Epithelial cell of esophagus (primary cell): ENCODE data around the gene GGTA1.
"Not testable (repeated sequence)": the region's sequence is repeated elsewhere in the genome, so short reads cannot be mapped to it uniquely, and the experiment has no call there.

Experiments
- DNase-seq: peaks from one replicate; pipeline ENCODE4 v3.0.0; 2010; ENCODE audit warnings: low read depth
- H3K4me3 ChIP-seq: 2 replicates; pipeline ENCODE4 v1.5.1; 2011; ENCODE audit warnings: mild to moderate bottlenecking, low read length, control low read depth
- TF ChIP-seq, protein P1 (sequence below): IDR thresholded peaks from 2 replicates; pipeline ENCODE4 v1.5.1; 2011; ENCODE audit warnings: low read depth, mild to moderate bottlenecking, low read length, control low read depth, inconsistent platforms; ENCODE audit not compliant: insufficient read depth; ENCODE audit errors: missing control alignments

The GGTA1 gene

DNA sequence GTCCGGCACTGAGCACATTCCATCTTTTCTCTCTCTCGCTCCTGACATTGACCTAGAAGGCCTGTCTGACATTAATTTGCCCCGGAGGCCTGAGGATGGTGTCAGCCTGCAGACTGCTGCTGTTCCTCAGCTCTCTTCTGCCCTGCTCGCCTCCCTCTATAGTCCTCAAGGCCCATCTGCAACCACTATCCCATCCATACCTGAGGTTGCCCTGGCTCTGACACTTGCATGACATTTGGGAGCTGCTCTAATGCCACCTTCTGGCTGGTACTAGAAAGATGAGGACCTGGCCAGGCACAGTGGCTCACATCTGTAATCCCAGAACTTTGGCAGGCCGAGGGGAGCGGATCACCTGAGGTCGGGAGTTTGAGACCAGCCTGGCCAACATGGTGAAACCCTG, 38.6 kb upstream of the GGTA1 start:
- H3K4me3 ChIP-seq, result no peak overlapping the region
- TF ChIP-seq, protein P1, sequence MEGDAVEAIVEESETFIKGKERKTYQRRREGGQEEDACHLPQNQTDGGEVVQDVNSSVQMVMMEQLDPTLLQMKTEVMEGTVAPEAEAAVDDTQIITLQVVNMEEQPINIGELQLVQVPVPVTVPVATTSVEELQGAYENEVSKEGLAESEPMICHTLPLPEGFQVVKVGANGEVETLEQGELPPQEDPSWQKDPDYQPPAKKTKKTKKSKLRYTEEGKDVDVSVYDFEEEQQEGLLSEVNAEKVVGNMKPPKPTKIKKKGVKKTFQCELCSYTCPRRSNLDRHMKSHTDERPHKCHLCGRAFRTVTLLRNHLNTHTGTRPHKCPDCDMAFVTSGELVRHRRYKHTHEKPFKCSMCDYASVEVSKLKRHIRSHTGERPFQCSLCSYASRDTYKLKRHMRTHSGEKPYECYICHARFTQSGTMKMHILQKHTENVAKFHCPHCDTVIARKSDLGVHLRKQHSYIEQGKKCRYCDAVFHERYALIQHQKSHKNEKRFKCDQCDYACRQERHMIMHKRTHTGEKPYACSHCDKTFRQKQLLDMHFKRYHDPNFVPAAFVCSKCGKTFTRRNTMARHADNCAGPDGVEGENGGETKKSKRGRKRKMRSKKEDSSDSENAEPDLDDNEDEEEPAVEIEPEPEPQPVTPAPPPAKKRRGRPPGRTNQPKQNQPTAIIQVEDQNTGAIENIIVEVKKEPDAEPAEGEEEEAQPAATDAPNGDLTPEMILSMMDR, result peak; percentile 34

DNA sequence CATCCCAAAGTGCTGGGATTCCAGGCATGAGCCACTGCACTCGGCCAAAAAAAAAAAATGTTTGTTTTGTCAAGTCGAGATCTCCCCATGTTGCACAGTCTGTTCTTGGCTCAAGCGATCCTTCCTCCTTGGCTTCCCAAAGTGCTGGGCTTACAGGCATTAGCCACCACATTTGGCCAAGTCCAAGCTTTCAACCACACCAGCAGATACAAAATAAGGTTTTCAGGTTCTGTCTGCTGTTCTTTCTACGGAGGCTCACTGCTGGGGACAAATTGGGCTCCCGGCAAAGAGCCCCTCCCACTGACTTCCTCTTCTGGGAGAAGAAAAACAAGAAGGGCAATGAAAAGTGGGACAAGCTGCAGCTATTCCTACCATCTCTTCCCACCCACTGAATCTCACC, 37.6 kb upstream of the GGTA1 start:
- DNase-seq, result no peak
- TF ChIP-seq, protein P1, result no peak
- H3K4me3 ChIP-seq, result no peak overlapping the region

More for the DNA sequence above, 38.6 kb upstream of the GGTA1 start:
- peak; percentile 42 for DNase-seq

DNA sequence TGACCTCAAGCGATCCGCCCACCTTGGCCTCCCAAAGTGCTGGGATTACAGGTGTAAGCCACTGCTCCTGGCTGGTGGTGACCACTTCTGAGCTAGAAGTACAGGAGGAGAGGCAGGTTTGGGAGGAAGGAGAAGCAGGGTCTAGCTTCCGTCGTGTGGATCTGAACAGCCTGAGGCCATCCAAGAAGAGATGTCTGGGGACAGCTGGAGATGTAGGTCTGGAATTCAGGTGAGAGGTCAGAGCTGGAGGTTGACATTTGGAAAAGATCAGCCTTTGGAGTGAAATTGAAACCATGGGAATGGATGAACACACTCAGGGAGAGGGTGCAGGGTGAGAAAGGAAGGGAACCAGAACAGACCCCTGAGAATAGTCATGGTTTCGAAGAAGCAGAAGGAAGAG, 33.2 kb upstream of the GGTA1 start:
- H3K4me3 ChIP-seq, result no peak overlapping the region
- TF ChIP-seq, protein P1, result no peak
- DNase-seq, result no peak

DNA sequence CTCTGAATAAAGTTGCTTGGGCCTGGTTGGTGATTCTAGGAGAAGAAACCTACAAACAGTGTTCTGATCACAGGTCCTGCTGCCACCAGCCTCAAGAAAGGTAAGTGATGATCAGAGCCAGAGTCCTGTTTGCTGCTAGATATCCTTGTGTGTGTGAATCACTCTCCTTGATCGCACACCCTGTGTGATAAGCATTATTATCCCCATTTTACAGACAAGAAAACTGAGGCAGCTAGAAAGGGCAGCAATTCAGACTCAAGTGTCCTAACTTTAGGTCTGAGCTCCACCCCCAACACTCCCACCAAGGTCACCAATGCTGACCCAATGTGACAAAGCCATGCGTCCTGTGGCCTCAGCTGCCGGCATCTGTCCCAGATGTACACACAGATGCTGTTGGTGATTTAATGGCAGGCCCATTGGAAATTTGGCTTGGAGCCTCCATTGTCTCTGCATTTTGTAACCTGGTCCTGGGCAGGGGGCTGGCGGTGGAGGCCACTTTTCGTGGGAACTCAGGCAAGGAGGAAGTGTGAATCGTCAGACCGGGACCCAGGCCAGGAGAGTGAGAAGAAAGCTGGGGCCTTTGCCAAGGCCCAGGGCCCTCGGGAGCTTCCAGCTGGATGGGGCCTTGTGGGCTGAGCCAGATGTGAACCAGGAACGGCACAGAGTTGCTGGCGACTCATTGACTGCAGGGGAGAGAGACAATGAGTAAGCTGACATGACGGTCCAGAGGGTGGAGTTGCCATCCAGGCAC, 29.8 kb upstream of the GGTA1 start:
- TF ChIP-seq, protein P1, result no peak
- peak; percentile 91 for DNase-seq
- H3K4me3 ChIP-seq, result no peak overlapping the region

DNA sequence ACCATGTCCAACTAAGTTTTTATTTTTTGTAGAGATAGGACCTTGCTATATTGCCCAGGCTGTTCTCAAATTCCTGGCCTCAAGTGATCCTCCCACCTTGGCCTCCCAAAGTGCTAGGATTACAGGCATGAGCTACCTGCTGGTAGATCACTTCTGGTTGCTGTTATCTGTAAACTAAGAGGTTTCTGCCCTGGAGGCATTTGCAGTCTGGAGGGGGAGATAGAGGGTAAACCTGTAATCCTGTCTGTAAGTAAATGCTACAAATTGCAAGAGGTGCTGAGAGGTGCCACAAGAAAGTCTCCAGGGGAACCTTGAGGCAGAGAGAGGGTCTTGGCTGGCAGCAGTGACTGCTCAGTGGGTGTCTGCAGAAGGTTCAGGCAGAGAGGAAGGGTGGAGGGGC, 29.0 kb upstream of the GGTA1 start:
- TF ChIP-seq, protein P1, result no peak
- no peak for DNase-seq
- H3K4me3 ChIP-seq, result no peak overlapping the region

DNA sequence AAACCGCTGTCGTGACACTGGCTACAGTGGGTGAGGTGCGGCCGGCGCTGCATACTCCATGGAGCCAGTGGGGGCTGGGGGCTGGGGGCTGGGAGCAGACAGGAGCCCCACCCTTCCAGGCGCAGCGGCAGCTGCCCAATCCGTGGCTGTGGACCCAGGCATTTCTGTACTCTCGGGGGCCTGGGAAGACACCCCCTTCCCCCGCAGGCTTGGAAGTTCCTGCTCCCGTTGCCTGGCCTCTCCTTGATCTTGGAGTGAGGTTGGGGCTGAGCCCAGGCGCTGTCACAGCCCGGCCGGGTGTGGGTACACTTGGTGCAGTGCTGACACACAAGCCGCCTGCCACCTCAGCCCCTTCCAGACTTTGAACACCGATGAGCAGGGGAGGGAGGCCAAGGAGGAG, 27.7 kb upstream of the GGTA1 start:
- no peak for DNase-seq
- TF ChIP-seq, protein P1, result no peak
- H3K4me3 ChIP-seq, result no peak overlapping the region

DNA sequence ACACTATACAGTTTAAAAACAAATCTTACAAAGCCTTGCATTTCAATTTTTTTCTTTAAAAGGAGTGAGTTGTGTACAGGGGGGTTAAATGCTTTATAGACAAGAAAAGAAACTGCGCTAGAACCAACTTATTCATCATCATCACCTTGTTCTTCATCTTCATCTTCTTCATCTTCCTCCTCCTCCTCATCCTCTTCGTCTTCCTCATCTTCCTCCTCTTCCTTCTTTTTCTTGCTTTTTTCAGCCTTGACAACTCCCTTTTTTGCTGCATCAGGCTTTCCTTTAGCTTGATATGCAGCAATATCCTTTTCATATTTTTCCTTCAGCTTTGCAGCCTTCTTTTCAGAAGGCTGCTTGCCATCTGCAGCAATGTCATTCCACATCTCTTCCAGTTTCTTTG, 20.0 kb upstream of the GGTA1 start:
- DNase-seq, H3K4me3 ChIP-seq: not testable (repeated sequence)

DNA sequence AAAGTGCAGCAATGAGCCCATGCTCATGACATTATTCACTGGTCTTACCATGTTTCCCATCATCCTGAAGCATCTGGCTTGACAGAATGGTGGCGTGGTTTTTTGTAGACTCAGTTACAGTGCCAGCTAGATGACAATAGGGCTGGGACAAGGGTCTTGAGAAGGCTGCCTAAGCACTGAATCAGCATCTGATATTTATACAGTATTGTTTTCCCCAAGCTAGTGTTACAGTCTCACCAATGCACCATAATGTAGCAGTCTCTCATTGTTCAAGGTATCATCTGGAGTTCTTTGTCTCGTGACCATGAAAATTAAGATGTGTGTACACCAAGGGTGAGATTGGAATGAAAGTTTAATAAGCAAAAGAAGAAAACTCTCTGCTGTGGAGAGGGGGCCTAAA, 19.0 kb upstream of the GGTA1 start:
- TF ChIP-seq, protein P1, result no peak
- H3K4me3 ChIP-seq, result no peak overlapping the region
- no peak for DNase-seq

DNA sequence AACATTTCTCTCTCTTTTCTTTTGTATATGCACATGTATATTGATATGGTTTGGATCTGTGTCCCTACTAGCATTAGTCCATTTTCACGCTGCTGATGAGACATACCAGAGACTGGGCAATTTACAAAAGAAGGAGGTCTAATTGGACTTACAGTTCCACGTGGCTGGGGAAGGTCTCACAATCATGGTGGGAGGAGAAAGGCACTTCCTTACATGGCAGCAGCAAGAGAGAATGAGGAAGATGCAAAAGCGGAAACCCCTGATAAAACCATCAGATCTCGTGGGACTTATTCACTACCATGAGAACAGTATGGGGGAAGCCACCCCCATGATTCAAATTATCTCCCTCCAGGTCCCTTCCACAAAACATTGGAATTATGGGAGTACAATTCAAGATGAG, 13.5 kb upstream of the GGTA1 start:
- DNase-seq, result not testable (repeated sequence)

More for the DNA sequence above, 13.5 kb upstream of the GGTA1 start:
- H3K4me3 ChIP-seq, result not testable (repeated sequence)
